NCI-H146 (cell line): ENCODE data around the gene PSMA7.
A peak's percentile ranks its signal among the peaks of the same experiment; 100 is the strongest.
"Not testable (repeated sequence)": the region's sequence is repeated elsewhere in the genome, so short reads cannot be mapped to it uniquely, and the experiment has no call there.

Experiments
- DNase-seq: peaks from one replicate; lab custom pipeline; 2025; lab: John Stamatoyannopoulos, UW

PSMA7 gene

DNA sequence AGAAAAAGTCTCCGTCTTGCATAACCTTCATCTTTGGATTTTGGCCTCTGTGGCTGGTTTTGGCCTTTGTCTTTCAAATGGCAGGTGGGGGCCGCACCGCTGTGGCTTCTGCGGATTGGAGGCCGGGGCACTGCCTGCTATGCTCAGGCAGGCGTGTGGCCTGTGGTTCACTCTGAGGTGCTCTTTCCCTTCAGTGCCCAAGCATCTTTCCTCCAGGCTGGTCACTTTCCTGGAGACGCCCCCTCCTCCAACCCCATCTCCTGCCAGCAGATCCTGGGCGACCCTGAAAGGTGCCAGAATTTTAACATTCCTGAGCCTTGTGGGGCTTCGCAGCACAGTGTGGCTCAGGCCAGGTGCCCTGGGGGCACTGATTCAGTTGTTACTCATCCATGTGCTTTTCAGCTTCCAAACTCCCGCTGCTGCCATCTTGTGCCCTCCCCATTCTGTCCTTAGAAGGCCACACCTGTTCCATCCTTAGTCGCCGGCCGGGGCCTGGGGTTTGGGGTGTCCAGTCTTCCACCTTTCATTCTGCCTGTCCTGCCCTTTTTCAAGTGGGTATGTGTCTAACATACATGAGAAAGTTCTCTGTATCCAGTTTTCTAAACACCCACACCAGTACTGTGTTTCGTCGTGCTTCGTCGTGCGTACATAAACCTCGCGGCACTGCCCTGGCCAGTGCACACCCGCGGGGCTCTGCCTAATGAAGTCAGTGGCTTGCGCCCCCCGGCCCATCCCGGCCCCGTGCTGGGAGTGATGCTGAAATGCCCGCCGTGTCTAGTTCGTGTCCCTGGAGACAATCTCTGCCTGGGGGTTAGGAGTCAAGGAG lies 12.4 kb upstream of the PSMA7 start:
- DNase-seq: no peak

DNA sequence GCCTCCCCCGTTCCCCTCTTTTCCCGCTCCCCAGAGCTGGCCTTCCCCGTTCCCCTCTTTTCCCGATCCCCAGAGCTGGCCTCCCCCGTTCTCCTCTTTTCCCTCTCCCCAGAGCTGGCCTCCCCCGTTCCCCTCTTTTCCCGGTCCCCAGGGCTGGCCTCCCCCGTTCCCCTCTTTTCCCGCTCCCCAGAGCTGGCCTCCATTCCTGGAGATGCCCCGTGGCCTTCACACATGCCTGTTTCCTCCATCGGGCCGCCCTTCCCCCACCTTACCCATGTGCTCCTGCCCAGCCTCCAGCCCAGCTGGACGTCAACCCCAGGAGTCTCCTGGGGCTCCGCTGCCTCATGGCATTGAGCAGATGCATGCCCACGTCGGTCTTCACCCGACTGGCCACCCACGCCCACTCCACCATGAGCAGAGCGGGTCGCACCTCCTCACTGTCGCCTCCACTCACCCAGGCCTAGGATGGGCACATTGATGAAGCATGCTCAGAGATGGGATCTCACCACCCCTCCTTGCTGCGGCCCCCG lies 8.7 kb upstream of the PSMA7 start:
- DNase-seq: no peak

DNA sequence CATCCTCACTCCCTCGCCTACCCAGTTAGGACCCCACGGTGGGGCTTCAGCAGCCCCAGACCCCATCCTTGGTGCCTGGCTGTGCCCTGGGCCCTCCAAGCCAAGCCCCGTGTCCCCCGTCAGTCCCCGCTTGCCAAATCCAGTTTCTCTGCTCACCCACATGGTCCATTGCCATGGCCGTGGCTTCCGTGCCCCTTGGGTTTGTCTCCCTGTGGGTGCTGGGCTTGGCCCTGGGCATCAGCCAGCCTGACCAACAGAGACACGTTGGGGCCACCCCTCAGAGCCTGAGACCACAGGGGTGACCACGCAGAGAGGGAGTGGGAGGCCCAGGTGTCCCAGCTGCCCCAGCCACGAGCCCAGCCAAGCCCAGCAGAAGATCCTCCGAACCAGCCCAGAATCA lies 8.0 kb upstream of the PSMA7 start:
- DNase-seq: no peak

DNA sequence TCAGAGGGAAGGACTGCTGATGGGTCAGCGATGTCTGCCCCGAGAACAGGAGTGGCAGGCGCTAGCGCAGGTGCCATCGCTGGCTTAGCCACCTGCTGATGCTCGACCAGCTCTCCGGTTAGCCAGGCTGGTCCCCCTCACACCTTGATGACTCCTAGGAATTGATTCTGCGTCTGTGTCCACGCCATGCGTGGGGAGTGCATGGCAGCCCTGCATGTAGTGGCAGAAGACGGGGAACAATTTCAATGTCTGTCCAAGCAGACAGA lies 7.0 kb upstream of the PSMA7 start:
- no peak for DNase-seq

DNA sequence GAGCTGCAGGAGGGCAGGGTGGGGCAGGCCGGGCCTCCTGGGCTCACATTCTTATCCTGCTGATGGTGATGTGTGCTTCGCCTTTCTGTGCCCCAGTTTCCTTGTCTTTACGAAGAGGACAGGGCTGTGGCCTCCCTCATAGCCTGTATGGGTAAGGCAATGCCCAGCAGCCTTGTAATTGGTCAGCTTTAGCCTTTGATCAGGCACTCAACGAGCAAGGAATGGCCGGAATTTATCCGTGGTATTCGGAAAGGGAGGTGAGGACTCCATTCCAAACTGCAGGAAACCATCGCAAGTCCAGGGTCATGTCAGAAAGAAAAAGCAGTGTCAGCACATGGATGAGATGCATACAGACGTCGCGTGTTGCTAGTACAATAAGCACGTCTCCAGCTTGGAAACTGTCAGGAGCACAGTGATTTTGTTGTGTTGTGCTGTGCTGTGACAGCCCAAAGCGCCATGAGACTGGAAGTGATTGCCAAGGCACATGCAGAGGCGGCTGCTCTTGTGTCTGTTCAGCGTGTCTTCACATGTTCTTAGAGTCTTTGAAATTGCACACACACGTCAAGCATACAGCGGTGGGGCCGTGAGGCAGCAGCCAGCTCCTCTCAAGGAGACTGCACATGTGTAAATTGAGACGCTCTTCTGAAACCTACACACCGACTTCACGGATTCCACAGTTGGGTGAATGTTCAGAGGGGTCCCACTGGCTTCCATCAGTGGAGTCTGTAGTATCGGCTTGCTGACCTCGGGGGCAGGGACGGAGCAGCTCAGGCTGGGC lies 6.5 kb upstream of the PSMA7 start:
- no peak for DNase-seq

DNA sequence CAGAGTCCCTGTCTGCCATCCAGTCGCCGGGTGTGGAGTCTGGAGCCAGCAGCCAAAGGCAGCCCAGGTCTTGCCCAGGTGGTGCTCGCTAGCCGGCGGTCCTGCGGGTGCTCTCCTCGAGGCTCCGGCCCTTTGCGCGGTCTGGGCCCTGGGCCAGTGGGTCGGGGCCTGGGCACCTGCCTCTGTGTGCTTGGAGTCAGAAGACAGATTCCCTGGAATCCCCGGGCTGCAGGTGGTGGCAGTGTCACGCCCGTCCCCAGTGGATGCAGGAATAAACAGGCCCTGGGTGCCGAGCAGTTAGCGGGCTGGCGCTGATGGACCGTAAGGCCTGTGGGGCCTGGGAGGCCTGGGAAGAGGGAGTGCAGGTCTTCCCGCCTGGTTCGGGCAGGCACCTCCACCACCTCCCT lies 5.7 kb upstream of the PSMA7 start:
- no peak for DNase-seq

DNA sequence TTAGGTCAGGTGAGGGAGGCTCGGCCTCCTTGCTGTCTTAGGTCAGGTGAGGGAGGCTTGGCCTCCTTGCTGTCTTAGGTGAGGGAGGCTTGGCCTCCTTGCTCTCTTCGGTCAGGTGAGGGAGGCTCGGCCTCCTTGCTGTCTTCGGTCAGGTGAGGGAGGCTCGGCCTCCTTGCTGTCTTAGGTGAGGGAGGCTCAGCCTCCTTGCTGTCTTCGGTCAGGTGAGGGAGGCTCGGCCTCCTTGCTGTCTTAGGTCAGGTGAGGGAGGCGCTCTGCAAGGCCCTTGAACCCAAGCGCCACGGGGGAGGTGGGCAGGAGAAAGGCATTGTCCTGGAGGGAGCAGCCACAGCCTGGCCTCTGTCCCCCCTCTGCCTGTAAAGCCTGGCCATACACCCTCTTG lies 5.2 kb upstream of the PSMA7 start:
- not testable (repeated sequence) for DNase-seq

DNA sequence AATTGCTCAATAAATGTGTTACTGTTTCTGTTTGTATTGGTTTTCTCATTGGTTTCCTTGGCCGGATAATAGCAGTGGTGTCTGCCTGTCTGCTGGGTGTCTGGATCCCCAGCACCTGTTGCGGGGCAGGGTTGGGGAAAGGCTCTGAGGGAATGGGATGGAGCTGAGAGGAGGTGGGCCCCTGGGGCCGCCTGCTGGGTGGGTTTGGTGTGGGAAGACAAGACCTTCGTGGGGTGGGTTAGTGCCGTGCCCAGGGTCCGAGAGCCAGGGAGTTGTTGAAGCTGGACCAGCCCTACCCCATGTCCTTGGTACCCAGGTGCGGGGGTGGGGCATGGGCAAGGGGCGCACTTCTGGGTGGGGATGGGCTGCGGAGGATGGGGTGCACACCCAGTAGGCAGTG lies 4.3 kb upstream of the PSMA7 start:
- no peak for DNase-seq

DNA sequence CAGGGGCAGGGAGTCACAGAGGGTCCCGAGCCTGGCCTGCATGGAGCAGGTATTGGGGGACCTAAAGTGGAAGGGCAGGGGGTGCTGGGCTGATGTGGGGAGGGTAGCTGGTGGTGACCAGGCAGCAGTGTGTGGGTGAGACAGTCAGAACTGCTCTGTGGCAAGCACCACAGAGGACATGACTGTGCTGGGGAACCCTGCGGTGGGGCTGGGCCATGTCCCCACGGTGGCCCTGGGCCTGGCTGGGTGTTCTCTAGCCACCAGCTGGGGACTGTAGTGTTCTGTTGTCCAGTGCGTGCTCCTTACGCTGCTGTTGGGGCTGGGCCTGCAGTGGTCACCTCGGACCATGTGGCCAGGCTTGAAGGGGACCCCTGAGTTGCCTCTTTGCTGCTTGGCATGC lies 3.9 kb upstream of the PSMA7 start:
- no peak for DNase-seq

DNA sequence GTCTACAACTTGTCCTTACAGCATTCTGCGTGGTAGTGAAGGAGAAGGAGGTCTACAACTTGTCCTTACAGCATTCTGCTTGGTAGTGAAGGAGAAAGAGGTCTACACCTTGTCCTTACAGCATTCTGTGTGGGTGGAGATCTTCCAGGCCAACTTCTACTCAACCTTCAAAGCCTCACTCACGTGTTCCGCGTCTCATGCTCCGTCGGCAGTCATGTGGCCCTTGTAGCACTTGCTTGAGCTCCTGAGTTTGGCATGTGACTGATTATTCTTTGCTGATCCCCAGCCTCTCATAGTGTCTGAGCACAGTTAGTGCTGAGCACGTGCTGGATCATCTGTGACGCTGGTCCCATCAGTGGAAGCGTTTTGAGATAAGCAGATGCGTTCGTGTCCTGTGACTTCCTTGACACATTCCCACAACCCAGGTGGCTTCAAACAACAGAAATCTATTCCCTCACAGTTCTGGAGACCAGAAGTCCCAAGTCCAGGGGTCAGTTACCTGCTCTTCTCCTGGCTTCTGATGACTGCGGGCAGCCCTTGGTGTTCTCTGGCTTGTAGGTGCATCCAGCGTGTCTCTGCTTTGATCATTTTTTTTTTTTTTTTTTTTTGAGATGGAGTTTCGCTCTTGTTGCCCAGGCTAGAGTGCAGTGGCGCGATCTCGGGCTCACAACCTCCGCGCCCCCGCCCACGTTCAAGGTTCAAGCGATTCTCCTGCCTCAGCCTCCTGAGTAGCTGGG lies 3.0 kb upstream of the PSMA7 start:
- DNase-seq: no peak

DNA sequence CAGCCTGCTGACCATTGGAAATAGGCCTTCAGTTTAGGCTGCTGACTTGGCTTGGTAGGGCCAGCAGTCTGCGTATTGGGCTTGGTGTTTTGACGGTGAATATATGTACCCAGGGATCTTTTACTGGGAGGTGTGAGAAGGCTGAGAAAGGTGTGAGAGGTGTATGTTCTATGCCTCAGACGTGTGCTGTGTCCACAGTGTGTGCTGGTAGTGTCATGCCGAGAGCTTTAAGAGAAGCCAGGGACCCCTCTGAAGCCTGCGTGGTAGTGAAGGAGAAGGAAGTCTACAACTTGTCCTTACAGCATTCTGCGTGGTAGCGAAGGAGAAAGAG lies 2.5 kb upstream of the PSMA7 start:
- no peak for DNase-seq

DNA sequence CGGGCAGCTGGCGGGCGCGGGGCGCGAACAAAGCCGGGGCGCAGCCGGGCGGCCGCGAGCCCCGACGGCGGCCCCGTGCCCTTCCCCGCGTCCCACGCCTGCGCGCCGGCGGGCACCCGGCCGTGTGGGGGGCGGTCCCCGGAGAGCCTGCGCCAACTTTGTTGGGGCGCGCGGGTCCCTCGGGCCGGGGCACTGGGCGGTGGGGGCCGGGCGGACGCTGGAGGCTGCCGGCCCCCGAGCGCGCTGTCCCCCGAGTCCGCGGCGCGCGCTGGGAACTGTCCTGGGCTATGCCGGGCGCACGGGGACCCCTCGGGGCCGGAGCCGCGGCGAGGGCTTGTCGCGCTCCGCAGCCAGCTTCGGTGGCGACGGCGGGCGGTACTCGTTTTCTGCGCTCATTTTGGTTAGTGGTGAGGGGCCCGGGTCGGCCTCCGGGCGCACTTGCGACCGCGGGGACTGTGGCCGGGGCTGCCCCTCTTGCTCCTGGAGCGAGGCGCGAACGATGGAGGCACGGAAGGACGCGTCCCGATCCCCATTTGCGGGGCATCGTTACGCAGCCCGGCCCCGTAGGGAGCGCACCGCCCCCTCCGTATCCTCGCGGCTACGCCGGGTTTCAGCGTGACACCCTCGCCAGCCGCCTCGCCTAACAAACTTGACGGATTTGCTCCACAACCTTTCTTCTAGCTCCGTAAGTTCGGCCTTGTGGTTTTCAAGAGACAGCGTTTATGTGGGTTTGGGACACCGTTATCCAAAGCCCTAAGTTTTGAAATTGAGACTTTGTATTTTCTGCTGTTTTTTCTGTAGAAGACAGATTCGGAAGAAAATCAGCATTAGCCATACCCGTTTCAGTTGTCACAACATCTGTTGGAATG lies 997 bp upstream of the PSMA7 start:
- peak; percentile 51 for DNase-seq

DNA sequence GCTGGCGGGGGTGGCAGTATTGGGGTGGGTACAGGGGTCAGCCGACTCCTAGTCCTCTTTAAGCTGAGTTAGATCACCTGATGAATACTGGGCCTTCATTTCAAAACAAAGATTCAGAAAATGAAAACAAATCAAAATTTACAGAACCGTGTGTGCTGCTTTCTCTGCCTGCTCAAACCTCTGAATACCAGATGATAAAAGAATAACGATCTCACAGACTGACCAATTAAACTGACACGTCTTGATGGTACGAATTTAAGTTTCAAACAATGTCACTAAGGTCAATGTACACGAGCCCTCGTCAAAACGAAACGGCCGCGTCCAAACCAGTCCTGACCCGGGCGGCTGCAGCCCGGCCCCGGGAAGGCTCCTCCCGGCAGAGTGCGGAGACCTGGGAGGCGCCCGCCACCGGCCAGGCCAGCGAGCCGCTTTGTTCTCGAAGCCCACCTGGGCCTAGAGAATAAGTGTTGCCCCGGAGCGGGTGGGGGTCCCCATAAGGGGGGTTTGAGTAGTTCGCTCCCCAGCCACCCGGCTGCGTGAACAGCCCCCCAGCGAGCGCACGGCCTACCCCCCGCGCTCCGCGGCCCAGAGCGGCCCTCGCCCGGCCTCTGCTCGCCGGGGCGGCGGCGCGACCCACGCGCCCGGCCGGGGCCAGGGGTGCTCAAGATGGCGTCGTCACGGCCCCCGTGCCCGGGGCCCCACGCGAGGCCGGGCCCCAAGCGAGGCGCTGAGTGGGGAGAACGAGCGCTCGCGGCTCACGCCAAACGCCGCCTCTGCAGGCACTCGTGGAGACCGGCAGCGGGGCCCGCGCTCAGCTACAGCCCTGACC lies 728 bp downstream of the PSMA7 start:
- DNase-seq: peak; percentile 32

DNA sequence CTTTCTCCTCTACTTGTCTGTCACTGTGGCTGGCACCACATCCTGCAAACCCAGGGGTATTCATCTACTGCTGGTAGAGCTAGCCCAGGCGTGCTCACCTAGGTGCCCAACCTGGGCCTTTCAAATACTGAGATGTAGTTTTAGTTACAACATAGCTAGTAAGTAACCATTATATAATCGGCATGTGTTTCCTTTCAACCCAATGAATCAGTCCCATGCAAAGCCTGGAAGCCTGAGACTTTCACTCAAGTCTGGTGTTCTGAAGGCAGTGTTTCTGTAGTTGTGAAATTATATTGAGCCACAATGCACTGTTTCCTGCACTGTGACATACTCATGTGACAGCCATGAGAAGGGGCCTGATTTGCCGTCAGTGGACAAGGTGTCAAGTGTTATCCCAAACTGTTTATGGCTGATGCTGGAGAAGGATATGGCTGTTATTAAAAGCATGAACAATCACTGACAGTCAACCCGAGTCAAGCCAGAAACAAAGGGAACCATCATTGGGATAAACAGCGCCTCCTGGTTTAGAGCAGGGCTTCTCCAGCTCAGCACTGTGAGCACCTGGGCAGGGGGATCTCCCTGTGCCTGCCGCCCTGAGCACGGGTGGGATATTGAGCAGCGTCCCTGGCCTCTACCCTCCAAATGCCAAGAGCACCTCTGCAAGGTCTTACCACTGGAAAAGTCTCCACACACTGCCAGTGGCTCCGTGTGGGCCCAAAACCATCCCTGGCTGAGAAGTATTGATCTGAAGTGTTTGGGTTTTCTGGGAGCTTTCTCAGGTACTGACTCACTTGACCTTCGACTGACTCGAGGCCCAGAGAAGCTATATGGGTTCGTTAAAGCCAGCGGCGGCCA lies 1.6 kb downstream of the PSMA7 start:
- DNase-seq: no peak

DNA sequence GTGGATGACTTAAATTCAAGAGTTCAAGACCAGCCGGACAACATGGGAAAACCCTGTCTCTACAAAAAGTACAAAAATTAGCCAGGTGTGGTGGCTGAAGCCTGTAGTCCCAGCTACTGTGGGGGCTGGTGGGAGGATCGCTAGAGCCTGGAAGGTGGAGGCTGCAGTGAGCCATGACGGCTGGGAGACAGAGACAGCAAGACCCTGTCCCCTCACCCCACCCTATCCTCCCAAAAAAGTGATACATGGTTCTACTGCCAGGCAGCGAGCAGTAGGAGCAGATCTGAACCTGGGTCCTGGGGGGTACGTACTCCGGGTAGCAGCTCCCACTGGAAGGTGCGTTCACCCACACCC lies 2.2 kb downstream of the PSMA7 start:
- DNase-seq: no peak

DNA sequence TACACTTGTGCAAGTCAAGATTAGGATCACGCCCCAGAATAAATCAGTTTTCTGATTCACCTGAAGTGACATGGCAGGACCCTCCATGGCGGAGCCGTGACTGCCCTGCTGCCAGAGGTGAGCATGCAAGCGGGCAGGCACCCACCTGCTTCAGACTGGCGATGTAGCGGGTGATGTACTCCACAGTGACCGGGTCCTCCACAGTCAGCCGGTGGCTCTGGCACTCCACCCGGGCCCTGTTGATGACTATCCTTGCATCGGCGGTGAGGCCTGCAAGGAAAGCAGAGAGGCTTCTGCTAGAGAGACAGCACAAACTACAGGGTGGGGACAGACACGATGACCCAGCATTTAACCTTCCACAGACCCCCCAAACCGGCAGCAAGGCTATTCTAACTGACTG lies 3.6 kb downstream of the PSMA7 start:
- no peak for DNase-seq

DNA sequence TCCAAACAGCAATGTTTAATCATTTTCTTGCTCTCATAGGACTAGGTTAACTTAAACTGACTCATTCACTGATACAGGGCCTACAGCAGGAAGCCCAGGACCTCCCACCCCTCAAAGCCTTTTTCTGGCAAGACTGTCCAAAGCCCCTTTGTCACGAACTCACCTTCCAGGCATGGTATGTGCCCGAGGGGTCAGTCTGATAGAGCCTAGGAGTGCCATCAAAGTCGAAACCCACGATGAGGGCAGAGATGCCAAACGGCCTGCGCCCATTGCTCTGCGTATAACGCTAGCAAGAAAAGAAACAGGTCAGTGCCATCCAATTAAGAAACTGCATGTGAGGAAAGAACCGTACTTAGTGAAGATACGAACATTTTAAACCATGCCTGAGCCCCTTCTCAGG lies 4.3 kb downstream of the PSMA7 start:
- DNase-seq: no peak

DNA sequence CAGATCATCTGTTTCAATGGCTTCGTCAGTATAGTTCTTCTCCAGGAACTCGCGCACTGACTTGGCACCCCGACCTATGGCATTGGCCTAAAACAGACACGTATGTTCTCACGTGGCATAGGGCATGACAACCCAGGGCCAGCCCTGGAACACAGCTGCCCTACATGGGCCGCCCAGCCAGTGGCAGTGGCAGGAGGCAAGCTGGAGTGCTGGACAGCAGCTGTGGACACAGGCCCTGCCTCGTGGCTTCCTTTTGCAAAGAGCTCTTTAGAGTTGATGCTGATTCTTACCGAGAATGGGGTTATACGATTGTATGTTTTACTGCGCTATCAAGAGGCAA lies 5.0 kb downstream of the PSMA7 start:
- DNase-seq: no peak

DNA sequence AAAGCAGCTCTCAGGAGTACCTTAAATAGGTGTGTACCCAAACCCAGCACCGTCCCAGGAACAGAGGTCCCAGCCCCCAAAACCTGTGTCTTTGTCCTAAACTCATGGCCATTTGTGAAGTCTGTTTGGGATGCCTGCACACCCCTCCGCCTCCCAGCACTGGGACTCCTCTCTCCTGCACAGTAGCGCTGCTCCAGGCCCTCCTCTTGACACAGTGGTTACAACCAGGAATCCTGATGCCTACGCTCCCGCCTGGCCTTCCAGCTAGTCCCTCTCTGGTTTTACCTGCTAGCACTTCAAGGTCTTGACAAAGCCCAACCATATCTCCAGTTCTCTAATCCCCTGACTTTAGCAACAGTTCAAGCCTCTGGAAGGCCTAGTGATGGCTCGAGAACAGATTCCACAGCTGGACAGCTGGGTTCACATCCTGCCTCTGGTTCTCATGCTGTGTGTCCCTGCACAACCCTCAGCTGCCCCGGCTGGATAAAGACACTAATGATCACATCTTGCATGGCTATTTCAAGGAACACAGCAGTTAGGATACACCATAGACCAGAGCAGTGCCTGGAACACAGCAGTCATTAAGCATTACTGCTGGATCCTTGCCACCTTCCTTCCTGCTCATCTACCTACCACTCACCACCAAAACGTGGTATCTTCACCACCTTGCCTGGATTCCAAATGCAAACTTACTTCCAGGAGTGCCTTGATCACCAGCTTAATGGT lies 5.6 kb downstream of the PSMA7 start:
- no peak for DNase-seq

DNA sequence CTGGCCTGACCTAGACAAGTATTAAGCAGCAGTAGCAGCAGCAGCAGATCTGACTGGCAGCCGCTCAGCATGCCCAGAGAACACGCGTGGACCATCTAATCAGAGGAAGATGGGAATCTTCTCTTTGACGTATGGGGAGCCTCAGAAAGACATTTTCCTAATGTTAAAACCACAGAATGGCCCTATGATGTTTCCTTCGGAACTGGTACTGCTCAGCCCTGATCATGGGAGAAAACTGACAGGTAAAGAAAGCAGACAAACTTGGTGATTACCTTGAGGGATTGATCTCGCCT lies 6.2 kb downstream of the PSMA7 start:
- DNase-seq: no peak
